Caco-2 (cell line): Measurements from ENCODE around the gene CCNB2. TPM values are rescaled to one million over a fixed set of nuclear protein-coding genes. Genes with fewer than 3 reads are reported as not detected.

ENCODE experiments used
- BruUV-seq: library from RNA; stranded (reverse); fragments of 400-500 nt; replicated peaks from 2 replicates; lab custom pipeline; 2021; lab: Mats Ljungman, UMichigan
- CTCF ChIA-PET: fragments of 300-600 bp; sonication (Branson Sonifier 250); formaldehyde crosslinking; loops from one replicate; lab custom pipeline; 2022; ENCODE audit warnings: antibody characterized with exemption; lab: Charles Lee
- POLR2A ChIA-PET: fragments of 300-600 bp; sonication (Branson Sonifier 250); formaldehyde crosslinking; loops from one replicate; lab custom pipeline; 2022; ENCODE audit warnings: antibody characterized with exemption; lab: Charles Lee
- DNase-seq, 2 experiments: peaks; one replicate each; pipeline versions ENCODE4 v3.0.0 to v3.0.0-alpha.2; 2020 to 2022
- H3K27me3 ChIP-seq: replicated peaks from 2 replicates; pipeline ENCODE4 v1.6.0; 2011; ENCODE audit warnings: low read length; ENCODE audit not compliant: control insufficient read depth, insufficient read depth
- H3K36me3 ChIP-seq: 2 replicates; pipeline ENCODE4 v1.5.1; 2011; ENCODE audit warnings: low read length; ENCODE audit not compliant: control insufficient read depth, insufficient read depth
- H3K4me1 ChIP-seq: fragments of 250-450 bp; sonication (Bioruptor Pico); 2 replicates; pipeline ENCODE4 v1.5.1; 2020; ENCODE audit warnings: mild to moderate bottlenecking
- H3K4me3 ChIP-seq: 2 replicates; pipeline ENCODE4 v1.5.1; 2011; ENCODE audit warnings: low read depth, mild to moderate bottlenecking, control low read depth, low read length
- H3K9me3 ChIP-seq: fragments of 250-450 bp; sonication (Bioruptor Pico); 2 replicates; pipeline ENCODE4 v1.5.1; 2020; ENCODE audit warnings: mild to moderate bottlenecking, moderate library complexity
- H3K27ac Mint-ChIP-seq: one replicate; pipeline ENCODE4 v1.8.0; 2022; ENCODE audit warnings: mixed read lengths; ENCODE audit not compliant: unreplicated experiment
- H3K27me3 Mint-ChIP-seq: one replicate; pipeline ENCODE4 v1.8.0; 2022; ENCODE audit warnings: mixed read lengths; ENCODE audit not compliant: insufficient read depth, unreplicated experiment
- H3K36me3 Mint-ChIP-seq: one replicate; pipeline ENCODE4 v1.8.0; 2022; ENCODE audit warnings: mild to moderate bottlenecking, mixed read lengths; ENCODE audit not compliant: insufficient read depth, unreplicated experiment
- H3K4me1 Mint-ChIP-seq: one replicate; pipeline ENCODE4 v1.8.0; 2022; ENCODE audit warnings: low read depth, mixed read lengths; ENCODE audit not compliant: unreplicated experiment
- H3K4me3 Mint-ChIP-seq: one replicate; pipeline ENCODE4 v1.8.0; 2022; ENCODE audit warnings: mild to moderate bottlenecking, moderate library complexity, mixed read lengths; ENCODE audit not compliant: unreplicated experiment
- H3K9me3 Mint-ChIP-seq: one replicate; pipeline ENCODE4 v1.8.0; 2022; ENCODE audit warnings: mixed read lengths; ENCODE audit not compliant: unreplicated experiment
- CTCF ChIP-seq, 2 experiments: fragments of 200-600 bp in 1 of 2; IDR thresholded peaks; 1 replicate in 1 of 2; 2 replicates in 1 of 2; pipeline versions ENCODE4 v1.5.1 to v1.8.0; 2011 to 2022; ENCODE audit warnings: antibody characterized with exemption in 1 of 2, control low read depth in 1 of 2, inconsistent platforms in 1 of 2, low read depth in 1 of 2, low read length in 1 of 2, mild to moderate bottlenecking in 1 of 2, moderate library complexity in 1 of 2; ENCODE audit not compliant: insufficient read depth in 1 of 2, severe bottlenecking in 1 of 2, unreplicated experiment in 1 of 2
- intact Hi-C: fragments of 100-400 bp; cut with micrococcal nuclease; formaldehyde crosslinking; loops from one replicate; pipeline ENCODE4 v1.10.0; 2022; ENCODE audit not compliant: unreplicated experiment
- total RNA-seq: library from RNA; stranded (reverse); gene quantifications from 2 replicates; pipeline ENCODE4 v1.2.3, GENCODE V29; 2022

Gene CCNB2
- total RNA-seq, 1 experiment from 2014 or later = 90.1 TPM

GRCh38 chr15:59168536-59168935, 63.6 kb downstream of the CCNB2 start:
- H3K4me3 ChIP-seq = no peak overlapping the region
- peaks cover 9% of the 10 kb centered on the region for H3K4me1 Mint-ChIP-seq
- TF ChIP-seq CTCF (IDR thresholded peaks at IDR 0.05; ENCODE audit: insufficient read depth in 1 of 2, low read depth in 1 of 2, low read length in 1 of 2, severe bottlenecking in 1 of 2, unreplicated experiment in 1 of 2) = no peak
- CTCF ChIA-PET = no interaction called here
- H3K27ac Mint-ChIP-seq = no peak overlapping the region
- H3K27me3 Mint-ChIP-seq = no peaks in the 10 kb centered on the region
- peaks cover 16% of the 10 kb centered on the region for H3K4me1 ChIP-seq
- no peaks in the 10 kb centered on the region for H3K9me3 Mint-ChIP-seq
- H3K27me3 ChIP-seq = no peaks in the 10 kb centered on the region
- H3K36me3 ChIP-seq = peaks cover 2% of the 10 kb centered on the region; the same call in 1 of the 2 replicates
- peaks cover 50% of the 10 kb centered on the region for H3K36me3 Mint-ChIP-seq
- intact Hi-C loops = loop anchor here (10.0 kb wide), 1 partner anchor 246 kb away; no protein-coding TSS in a partner anchor
- no peaks in the 10 kb centered on the region for H3K9me3 ChIP-seq
- no peak for DNase-seq
- H3K4me3 Mint-ChIP-seq = no peak overlapping the region
- no TSS peak for BruUV-seq
- POLR2A ChIA-PET = no interaction called here

- POLR2A ChIA-PET = no interaction called here
- BruUV-seq = no TSS peak
- Histone ChIP-seq H3K9me3 (no peaks in the 10 kb centered on the region), H3K36me3 (peaks cover 2% of the 10 kb centered on the region; the same call in 1 of the 2 replicates), H3K4me3 (no peak overlapping the region), H3K27me3 (no peaks in the 10 kb centered on the region), H3K4me1 (peaks cover 16% of the 10 kb centered on the region)
- intact Hi-C loops = loop anchor here (10.0 kb wide), 1 partner anchor 246 kb away; no protein-coding TSS in a partner anchor
- CTCF ChIA-PET = no interaction called here
- no peaks in the 10 kb centered on the region for H3K27me3 Mint-ChIP-seq
- H3K4me3 Mint-ChIP-seq = no peak overlapping the region
- DNase-seq = no peak
- peaks cover 9% of the 10 kb centered on the region for H3K4me1 Mint-ChIP-seq
- no peaks in the 10 kb centered on the region for H3K9me3 Mint-ChIP-seq
- peaks cover 52% of the 10 kb centered on the region for H3K36me3 Mint-ChIP-seq
- no peak for TF ChIP-seq CTCF (IDR thresholded peaks at IDR 0.05; ENCODE audit: insufficient read depth in 1 of 2, low read depth in 1 of 2, low read length in 1 of 2, severe bottlenecking in 1 of 2, unreplicated experiment in 1 of 2)
- H3K27ac Mint-ChIP-seq = no peak overlapping the region
Observed at GRCh38 chr15:59169251-59169708, 64.3 kb downstream of the CCNB2 start.

- Mint-ChIP-seq H3K27me3 (no peaks in the 10 kb centered on the region), H3K4me3 (no peak overlapping the region), H3K4me1 (peaks cover 9% of the 10 kb centered on the region), H3K36me3 (peaks cover 59% of the 10 kb centered on the region), H3K27ac (no peak overlapping the region), H3K9me3 (no peaks in the 10 kb centered on the region)
- Histone ChIP-seq H3K9me3 (no peaks in the 10 kb centered on the region), H3K36me3 (no peaks in the 10 kb centered on the region; the same call in 1 of the 2 replicates), H3K4me3 (no peak overlapping the region), H3K27me3 (no peaks in the 10 kb centered on the region), H3K4me1 (peaks cover 14% of the 10 kb centered on the region)
- ChIA-PET POLR2A (no interaction called here), CTCF (no interaction called here)
- BruUV-seq = no TSS peak
- intact Hi-C loops = no loop called here
- TF ChIP-seq CTCF (IDR thresholded peaks at IDR 0.05; ENCODE audit: insufficient read depth in 1 of 2, low read depth in 1 of 2, low read length in 1 of 2, severe bottlenecking in 1 of 2, unreplicated experiment in 1 of 2) = no peak
- no peak for DNase-seq
Observed at GRCh38 chr15:59170295-59171066, 65.5 kb downstream of the CCNB2 start.
